A549 (cell line): ENCODE results near the gene MFAP1.

Source experiments
- EP300 ChIP-seq, 2 experiments: fragments of >200 bp; sonication (Bioruptor Twin); formaldehyde crosslinking; IDR thresholded peaks; 2 replicates in 1 of 2; 3 replicates in 1 of 2; pipeline ENCODE4 v1.6.1; 2016 to 2017
- HDAC2 ChIP-seq: fragments of 200-600 bp; sonication (generic); IDR thresholded peaks from 2 replicates; pipeline ENCODE4 v1.6.1; 2016
- HOXB13 ChIP-seq: fragments of 250-450 bp; sonication (Bioruptor Pico); IDR thresholded peaks from 2 replicates; pipeline ENCODE4 v1.5.0; 2020; ENCODE audit warnings: low read depth, mild to moderate bottlenecking, moderate library complexity
- JUNB ChIP-seq: fragments of >200 bp; sonication (Bioruptor Twin); formaldehyde crosslinking; IDR thresholded peaks from 2 replicates; pipeline ENCODE4 v1.6.1; 2016
- MYC ChIP-seq: IDR thresholded peaks from 2 replicates; pipeline ENCODE4 v1.6.1; 2012; ENCODE audit warnings: mild to moderate bottlenecking, inconsistent platforms, low read length, improper control_type of control experiment, borderline replicate concordance
- POLR2A ChIP-seq: IDR thresholded peaks from 2 replicates; pipeline ENCODE4 v1.6.1; 2012; ENCODE audit warnings: mild to moderate bottlenecking, low read length
- POLR2AphosphoS2 ChIP-seq: conservative IDR thresholded peaks from 2 replicates; pipeline ENCODE4 v1.6.1; 2012; ENCODE audit warnings: low read length, improper control_type of control experiment, inconsistent platforms
- RFX5 ChIP-seq: fragments of 450-650 bp; IDR thresholded peaks from 2 replicates; pipeline ENCODE4 v1.7.1; 2014; ENCODE audit warnings: antibody characterized with exemption, mild to moderate bottlenecking, moderate library complexity
- SMC3 ChIP-seq: fragments of >200 bp; sonication (Bioruptor Twin); formaldehyde crosslinking; IDR thresholded peaks from 3 replicates; pipeline ENCODE4 v1.6.1; 2018; ENCODE audit warnings: inconsistent platforms
- ZFP36 ChIP-seq: fragments of 450-650 bp; IDR thresholded peaks from 2 replicates; pipeline ENCODE4 v1.6.1; 2014; ENCODE audit warnings: borderline replicate concordance; ENCODE audit not compliant: partially characterized antibody
- TF ChIP-seq, protein P1 (sequence below): fragments of 150-350 bp; IDR thresholded peaks from 2 replicates; pipeline ENCODE4 v1.6.1; 2014; ENCODE audit warnings: low read depth, mild to moderate bottlenecking, low read length
- TF ChIP-seq, protein P2 (sequence below): fragments of >200 bp; sonication (Bioruptor Twin); formaldehyde crosslinking; IDR thresholded peaks from 3 replicates; pipeline ENCODE4 v1.5.1; 2016
- TF ChIP-seq, protein P3 (sequence below): fragments of 200-600 bp; sonication (generic); IDR thresholded peaks from 2 replicates; pipeline ENCODE4 v1.6.1; 2016; ENCODE audit warnings: antibody characterized with exemption, mild to moderate bottlenecking, moderate library complexity
- TF ChIP-seq, protein P4 (sequence below): fragments of 250-450 bp; sonication (Bioruptor Pico); IDR thresholded peaks from 2 replicates; pipeline ENCODE4 v1.5.0; 2021; ENCODE audit warnings: mild to moderate bottlenecking, moderate library complexity, borderline replicate concordance

DNA sequence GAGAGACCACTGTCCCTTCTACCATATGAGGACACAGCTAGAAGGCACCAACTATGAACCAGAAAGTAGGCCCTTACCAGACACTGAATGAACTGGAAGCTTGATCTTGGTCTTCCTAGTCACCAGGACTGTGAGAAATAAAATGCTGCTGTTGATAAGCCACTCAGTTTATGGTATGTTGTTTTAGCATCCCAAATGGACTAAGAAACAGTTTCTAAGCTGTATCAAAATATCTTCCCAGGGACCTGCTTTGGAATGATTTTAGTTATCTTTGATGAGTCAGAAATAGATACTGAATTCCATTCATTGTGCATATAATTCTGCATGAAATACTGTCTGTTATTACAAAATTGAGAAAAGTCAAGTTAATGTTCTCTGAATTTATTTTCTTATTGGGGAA, 20.9 kb upstream of the MFAP1 start:
- no peak for TF ChIP-seq RFX5
- TF ChIP-seq EP300 (IDR thresholded peaks at IDR 0.05): no peak
- no peak for TF ChIP-seq HOXB13
- no peak for TF ChIP-seq JUNB
- no peak for TF ChIP-seq POLR2AphosphoS2
- TF ChIP-seq, protein P1, sequence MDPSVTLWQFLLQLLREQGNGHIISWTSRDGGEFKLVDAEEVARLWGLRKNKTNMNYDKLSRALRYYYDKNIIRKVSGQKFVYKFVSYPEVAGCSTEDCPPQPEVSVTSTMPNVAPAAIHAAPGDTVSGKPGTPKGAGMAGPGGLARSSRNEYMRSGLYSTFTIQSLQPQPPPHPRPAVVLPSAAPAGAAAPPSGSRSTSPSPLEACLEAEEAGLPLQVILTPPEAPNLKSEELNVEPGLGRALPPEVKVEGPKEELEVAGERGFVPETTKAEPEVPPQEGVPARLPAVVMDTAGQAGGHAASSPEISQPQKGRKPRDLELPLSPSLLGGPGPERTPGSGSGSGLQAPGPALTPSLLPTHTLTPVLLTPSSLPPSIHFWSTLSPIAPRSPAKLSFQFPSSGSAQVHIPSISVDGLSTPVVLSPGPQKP: no peak
- TF ChIP-seq HDAC2: no peak
- TF ChIP-seq, protein P2, sequence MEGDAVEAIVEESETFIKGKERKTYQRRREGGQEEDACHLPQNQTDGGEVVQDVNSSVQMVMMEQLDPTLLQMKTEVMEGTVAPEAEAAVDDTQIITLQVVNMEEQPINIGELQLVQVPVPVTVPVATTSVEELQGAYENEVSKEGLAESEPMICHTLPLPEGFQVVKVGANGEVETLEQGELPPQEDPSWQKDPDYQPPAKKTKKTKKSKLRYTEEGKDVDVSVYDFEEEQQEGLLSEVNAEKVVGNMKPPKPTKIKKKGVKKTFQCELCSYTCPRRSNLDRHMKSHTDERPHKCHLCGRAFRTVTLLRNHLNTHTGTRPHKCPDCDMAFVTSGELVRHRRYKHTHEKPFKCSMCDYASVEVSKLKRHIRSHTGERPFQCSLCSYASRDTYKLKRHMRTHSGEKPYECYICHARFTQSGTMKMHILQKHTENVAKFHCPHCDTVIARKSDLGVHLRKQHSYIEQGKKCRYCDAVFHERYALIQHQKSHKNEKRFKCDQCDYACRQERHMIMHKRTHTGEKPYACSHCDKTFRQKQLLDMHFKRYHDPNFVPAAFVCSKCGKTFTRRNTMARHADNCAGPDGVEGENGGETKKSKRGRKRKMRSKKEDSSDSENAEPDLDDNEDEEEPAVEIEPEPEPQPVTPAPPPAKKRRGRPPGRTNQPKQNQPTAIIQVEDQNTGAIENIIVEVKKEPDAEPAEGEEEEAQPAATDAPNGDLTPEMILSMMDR: no peak
- TF ChIP-seq, protein P3, sequence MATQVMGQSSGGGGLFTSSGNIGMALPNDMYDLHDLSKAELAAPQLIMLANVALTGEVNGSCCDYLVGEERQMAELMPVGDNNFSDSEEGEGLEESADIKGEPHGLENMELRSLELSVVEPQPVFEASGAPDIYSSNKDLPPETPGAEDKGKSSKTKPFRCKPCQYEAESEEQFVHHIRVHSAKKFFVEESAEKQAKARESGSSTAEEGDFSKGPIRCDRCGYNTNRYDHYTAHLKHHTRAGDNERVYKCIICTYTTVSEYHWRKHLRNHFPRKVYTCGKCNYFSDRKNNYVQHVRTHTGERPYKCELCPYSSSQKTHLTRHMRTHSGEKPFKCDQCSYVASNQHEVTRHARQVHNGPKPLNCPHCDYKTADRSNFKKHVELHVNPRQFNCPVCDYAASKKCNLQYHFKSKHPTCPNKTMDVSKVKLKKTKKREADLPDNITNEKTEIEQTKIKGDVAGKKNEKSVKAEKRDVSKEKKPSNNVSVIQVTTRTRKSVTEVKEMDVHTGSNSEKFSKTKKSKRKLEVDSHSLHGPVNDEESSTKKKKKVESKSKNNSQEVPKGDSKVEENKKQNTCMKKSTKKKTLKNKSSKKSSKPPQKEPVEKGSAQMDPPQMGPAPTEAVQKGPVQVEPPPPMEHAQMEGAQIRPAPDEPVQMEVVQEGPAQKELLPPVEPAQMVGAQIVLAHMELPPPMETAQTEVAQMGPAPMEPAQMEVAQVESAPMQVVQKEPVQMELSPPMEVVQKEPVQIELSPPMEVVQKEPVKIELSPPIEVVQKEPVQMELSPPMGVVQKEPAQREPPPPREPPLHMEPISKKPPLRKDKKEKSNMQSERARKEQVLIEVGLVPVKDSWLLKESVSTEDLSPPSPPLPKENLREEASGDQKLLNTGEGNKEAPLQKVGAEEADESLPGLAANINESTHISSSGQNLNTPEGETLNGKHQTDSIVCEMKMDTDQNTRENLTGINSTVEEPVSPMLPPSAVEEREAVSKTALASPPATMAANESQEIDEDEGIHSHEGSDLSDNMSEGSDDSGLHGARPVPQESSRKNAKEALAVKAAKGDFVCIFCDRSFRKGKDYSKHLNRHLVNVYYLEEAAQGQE: no peak
- TF ChIP-seq POLR2A: no peak
- TF ChIP-seq, protein P4, sequence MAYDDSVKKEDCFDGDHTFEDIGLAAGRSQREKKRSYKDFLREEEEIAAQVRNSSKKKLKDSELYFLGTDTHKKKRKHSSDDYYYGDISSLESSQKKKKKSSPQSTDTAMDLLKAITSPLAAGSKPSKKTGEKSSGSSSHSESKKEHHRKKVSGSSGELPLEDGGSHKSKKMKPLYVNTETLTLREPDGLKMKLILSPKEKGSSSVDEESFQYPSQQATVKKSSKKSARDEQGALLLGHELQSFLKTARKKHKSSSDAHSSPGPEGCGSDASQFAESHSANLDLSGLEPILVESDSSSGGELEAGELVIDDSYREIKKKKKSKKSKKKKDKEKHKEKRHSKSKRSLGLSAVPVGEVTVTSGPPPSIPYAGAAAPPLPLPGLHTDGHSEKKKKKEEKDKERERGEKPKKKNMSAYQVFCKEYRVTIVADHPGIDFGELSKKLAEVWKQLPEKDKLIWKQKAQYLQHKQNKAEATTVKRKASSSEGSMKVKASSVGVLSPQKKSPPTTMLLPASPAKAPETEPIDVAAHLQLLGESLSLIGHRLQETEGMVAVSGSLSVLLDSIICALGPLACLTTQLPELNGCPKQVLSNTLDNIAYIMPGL (CRISPR knock-in tag): no peak
- no peak for TF ChIP-seq MYC
- no peak for TF ChIP-seq ZFP36
- no peak for TF ChIP-seq SMC3
